ENCODE measurements around the gene NUBP1. TPM values are rescaled to one million over a fixed set of nuclear protein-coding genes. Genes with fewer than 3 reads are reported as not detected.
A peak's percentile ranks its signal among the peaks of the same experiment; 100 is the strongest.

The NUBP1 gene
- total and polyA plus RNA-seq, 7 donors, result 24.7 to 74.7 (median 29.6) TPM

GRCh38 chr16:10699756-10700155 lies 43.9 kb upstream of the NUBP1 start:
- TF ChIP-seq CTCF (IDR thresholded peaks at IDR 0.05), result no peak
- 66 to 80% (median 67%) methylated on average over 1 of the region's 1 CpG for WGBS, 3 donors
- H3K4me1 ChIP-seq, result no peaks in the 10 kb centered on the region
- ATAC-seq (no peak), DNase-seq (no peak)
- no peaks in the 10 kb centered on the region for H3K36me3 ChIP-seq (ENCODE audit: insufficient read depth in 1 of 2, low read depth in 1 of 2)
- no peaks in the 10 kb centered on the region for H3K27me3 ChIP-seq (ENCODE audit: insufficient read depth in 3 of 3, low read length in 2 of 3)
- H3K4me3 ChIP-seq, result no peak overlapping the region
- intact Hi-C loops (cut with DNase I), result no loop called here
- H3K9me3 ChIP-seq, result no peaks in the 10 kb centered on the region
- H3K27ac ChIP-seq, result no peak overlapping the region

GRCh38 chr16:10708969-10709368 lies 34.7 kb upstream of the NUBP1 start:
- peaks cover 0 to 2% (median 0%) of the 10 kb centered on the region in 3 donors for H3K27me3 ChIP-seq (ENCODE audit: insufficient read depth in 3 of 3, low read length in 2 of 3)
- 63 to 71% (median 65%) methylated on average over 4 of the region's 4 CpGs for WGBS, 3 donors
- no peaks in the 10 kb centered on the region for H3K4me1 ChIP-seq
- intact Hi-C loops (cut with DNase I), result no loop called here
- no peak for TF ChIP-seq CTCF (IDR thresholded peaks at IDR 0.05)
- no peak overlapping the region for H3K4me3 ChIP-seq
- no peaks in the 10 kb centered on the region for H3K9me3 ChIP-seq
- DNase-seq, result no peak
- H3K36me3 ChIP-seq (ENCODE audit: insufficient read depth in 1 of 2, low read depth in 1 of 2), result no peaks in the 10 kb centered on the region
- no peak overlapping the region for H3K27ac ChIP-seq
- ATAC-seq, result no peak

GRCh38 chr16:10728003-10728887 lies 15.4 kb upstream of the NUBP1 start:
- ATAC-seq, result peak; percentile 21 to 69 (median 50)

GRCh38 chr16:10729104-10730048 lies 14.3 kb upstream of the NUBP1 start:
- Histone ChIP-seq H3K36me3 (ENCODE audit: insufficient read depth in 1 of 2, low read depth in 1 of 2) (no peaks in the 10 kb centered on the region), H3K27me3 (ENCODE audit: insufficient read depth in 3 of 3, low read length in 2 of 3) (no peaks in the 10 kb centered on the region), H3K4me3 (no peak overlapping the region), H3K4me1 (peaks cover 18% of the 10 kb centered on the region), H3K27ac (no peak overlapping the region), H3K9me3 (peaks cover 7% of the 10 kb centered on the region)
- peak; percentile 54 to 73 for DNase-seq
- TF ChIP-seq CTCF (IDR thresholded peaks at IDR 0.05), result no peak
- intact Hi-C loops (cut with DNase I), result no loop called here
- WGBS, 3 donors, result 51 to 60% (median 54%) methylated on average over 19 of the region's 19 CpGs
- ATAC-seq, result peak; percentile 95 to 100 (median 96)

More at GRCh38 chr16:10728003-10728887, 15.4 kb upstream of the NUBP1 start:
- H3K27ac ChIP-seq, result no peak overlapping the region
- 17 to 21% (median 17%) methylated on average over 16 of the region's 16 CpGs for WGBS, 3 donors
- intact Hi-C loops (cut with DNase I), result no loop called here
- no peaks in the 10 kb centered on the region for H3K9me3 ChIP-seq
- DNase-seq, result no peak
- no peaks in the 10 kb centered on the region for H3K36me3 ChIP-seq (ENCODE audit: insufficient read depth in 1 of 2, low read depth in 1 of 2)
- no peaks in the 10 kb centered on the region for H3K27me3 ChIP-seq (ENCODE audit: insufficient read depth in 3 of 3, low read length in 2 of 3)
- peaks cover 18% of the 10 kb centered on the region for H3K4me1 ChIP-seq
- TF ChIP-seq CTCF (IDR thresholded peaks at IDR 0.05), result no peak
- no peak overlapping the region for H3K4me3 ChIP-seq
